ENCODE measurements around the gene MALAT1.

DNA sequence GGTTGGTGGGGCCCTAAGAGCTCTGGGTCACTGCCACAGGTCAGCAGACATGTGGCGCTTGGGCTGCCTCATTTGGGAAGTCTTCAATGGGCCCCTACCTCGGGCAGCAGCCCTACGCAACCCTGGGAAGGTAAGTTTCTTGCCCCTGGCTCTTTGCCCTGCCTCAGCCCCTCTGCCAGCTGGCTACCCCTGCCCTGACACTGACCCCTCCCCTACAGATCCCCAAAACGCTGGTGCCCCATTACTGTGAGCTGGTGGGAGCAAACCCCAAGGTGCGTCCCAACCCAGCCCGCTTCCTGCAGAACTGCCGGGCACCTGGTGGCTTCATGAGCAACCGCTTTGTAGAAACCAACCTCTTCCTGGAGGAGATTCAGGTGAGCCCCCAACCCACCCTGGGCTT, 27.9 kb downstream of the MALAT1 start:
- TF ChIP-seq, protein P1, sequence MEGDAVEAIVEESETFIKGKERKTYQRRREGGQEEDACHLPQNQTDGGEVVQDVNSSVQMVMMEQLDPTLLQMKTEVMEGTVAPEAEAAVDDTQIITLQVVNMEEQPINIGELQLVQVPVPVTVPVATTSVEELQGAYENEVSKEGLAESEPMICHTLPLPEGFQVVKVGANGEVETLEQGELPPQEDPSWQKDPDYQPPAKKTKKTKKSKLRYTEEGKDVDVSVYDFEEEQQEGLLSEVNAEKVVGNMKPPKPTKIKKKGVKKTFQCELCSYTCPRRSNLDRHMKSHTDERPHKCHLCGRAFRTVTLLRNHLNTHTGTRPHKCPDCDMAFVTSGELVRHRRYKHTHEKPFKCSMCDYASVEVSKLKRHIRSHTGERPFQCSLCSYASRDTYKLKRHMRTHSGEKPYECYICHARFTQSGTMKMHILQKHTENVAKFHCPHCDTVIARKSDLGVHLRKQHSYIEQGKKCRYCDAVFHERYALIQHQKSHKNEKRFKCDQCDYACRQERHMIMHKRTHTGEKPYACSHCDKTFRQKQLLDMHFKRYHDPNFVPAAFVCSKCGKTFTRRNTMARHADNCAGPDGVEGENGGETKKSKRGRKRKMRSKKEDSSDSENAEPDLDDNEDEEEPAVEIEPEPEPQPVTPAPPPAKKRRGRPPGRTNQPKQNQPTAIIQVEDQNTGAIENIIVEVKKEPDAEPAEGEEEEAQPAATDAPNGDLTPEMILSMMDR (IDR thresholded peaks at IDR 0.05): no peak
- TF ChIP-seq POLR2A (IDR thresholded peaks at IDR 0.05) (no peak), EP300 (IDR thresholded peaks at IDR 0.05) (no peak)
